ENCODE data around the gene HPS6.
A peak's percentile ranks its signal among the peaks of the same experiment; 100 is the strongest.

The HPS6 gene

DNA sequence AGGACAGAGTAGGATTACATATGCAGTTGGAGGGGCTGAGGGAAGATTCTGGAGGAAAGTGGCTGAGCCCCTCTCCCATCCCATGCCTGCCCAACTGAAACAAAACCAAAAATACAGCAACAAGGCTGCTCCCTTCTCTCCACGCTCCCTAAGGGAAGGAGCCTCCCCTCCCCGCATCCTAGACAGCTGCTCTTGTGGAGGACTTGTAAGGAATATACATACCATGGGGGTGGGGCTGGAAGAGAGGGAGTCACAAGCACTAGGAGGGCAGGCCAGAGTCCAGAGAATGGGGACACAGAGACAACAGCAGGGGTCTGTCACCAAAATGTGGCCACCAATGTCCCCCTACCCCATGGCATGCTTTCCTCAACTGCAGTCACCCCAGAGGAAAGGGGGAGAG is 41.8 kb downstream of the HPS6 start:
- no peaks in the 10 kb centered on the region for H3K27me3 ChIP-seq (replicated peaks; ENCODE audit: control insufficient read depth, insufficient read depth, low read length, poor library complexity, severe bottlenecking)
- no peaks in the 10 kb centered on the region for H3K9me3 ChIP-seq (ENCODE audit: control insufficient read depth, low read length)
- H3K27ac ChIP-seq (ENCODE audit: insufficient read depth, low read length, poor library complexity, severe bottlenecking): no peak overlapping the region
- DNase-seq: no peak
- peaks cover 6% of the 10 kb centered on the region for H3K4me1 ChIP-seq (ENCODE audit: control insufficient read depth, insufficient read depth, low read length, poor library complexity, severe bottlenecking)
- no peak overlapping the region for H3K4me3 ChIP-seq (ENCODE audit: insufficient read depth, low read depth, low read length, poor library complexity, severe bottlenecking)
- peaks cover 44% of the 10 kb centered on the region for H3K36me3 ChIP-seq (ENCODE audit: control insufficient read depth, insufficient read depth, low read length)

DNA sequence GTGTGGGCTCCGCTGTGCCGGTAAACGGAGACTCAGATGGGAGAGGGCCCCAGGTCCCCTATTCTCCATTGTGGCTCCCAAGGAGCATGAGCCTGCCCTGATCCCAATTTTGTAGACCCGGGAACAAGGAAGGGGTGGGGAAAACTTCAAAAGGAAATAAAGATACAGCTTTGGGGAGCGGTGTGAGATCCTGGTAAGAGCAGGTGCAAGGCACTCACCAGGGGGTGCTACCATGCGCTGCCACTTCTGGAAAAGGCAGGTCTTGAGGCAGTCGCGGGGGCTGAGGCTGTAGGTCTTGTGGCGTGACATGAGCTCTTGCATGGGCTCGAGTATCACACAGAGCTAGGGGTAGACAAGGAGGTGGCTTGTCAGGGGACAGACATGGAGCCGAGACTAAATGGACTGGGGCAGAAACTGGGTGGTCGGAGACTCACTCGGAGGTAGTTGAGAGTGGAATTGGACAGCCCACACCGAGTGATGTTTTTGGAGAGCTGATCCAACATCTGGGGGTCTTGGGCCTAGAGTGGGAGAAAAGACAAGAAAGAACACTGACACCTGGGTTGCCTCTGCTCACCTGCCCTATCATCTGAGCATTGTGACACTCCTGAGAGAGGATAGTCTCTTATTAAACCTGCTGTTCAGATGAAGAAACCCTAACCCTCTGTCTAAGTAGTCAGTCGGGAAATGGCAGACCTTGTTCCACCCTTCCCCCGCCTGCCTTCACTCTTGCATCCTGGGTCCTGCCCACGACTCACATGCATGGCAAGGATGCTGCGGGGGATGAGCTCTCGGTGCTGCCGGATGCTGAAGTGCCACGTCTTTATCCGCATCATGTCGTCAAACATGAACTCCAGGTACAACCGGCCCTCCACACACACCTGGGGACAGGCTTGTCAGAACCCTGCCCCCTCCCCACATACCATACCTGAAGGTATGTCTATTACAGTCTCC is 44.3 kb downstream of the HPS6 start:
- H3K4me1 ChIP-seq (ENCODE audit: control insufficient read depth, insufficient read depth, low read length, poor library complexity, severe bottlenecking): peaks cover 26% of the 10 kb centered on the region
- H3K4me3 ChIP-seq (ENCODE audit: insufficient read depth, low read depth, low read length, poor library complexity, severe bottlenecking): no peak overlapping the region
- no peak for DNase-seq
- no peak overlapping the region for H3K27ac ChIP-seq (ENCODE audit: insufficient read depth, low read length, poor library complexity, severe bottlenecking)
- no peaks in the 10 kb centered on the region for H3K9me3 ChIP-seq (ENCODE audit: control insufficient read depth, low read length)
- H3K36me3 ChIP-seq (ENCODE audit: control insufficient read depth, insufficient read depth, low read length): peaks cover 44% of the 10 kb centered on the region
- H3K27me3 ChIP-seq (replicated peaks; ENCODE audit: control insufficient read depth, insufficient read depth, low read length, poor library complexity, severe bottlenecking): no peaks in the 10 kb centered on the region

GRCh38 chr10:102111276-102111675 is 46.1 kb downstream of the HPS6 start:
- H3K27ac ChIP-seq (ENCODE audit: insufficient read depth, low read length, poor library complexity, severe bottlenecking): no peak overlapping the region
- DNase-seq: no peak
- H3K27me3 ChIP-seq (replicated peaks; ENCODE audit: control insufficient read depth, insufficient read depth, low read length, poor library complexity, severe bottlenecking): no peaks in the 10 kb centered on the region
- no peak overlapping the region for H3K4me3 ChIP-seq (ENCODE audit: insufficient read depth, low read depth, low read length, poor library complexity, severe bottlenecking)
- no peaks in the 10 kb centered on the region for H3K9me3 ChIP-seq (ENCODE audit: control insufficient read depth, low read length)
- H3K4me1 ChIP-seq (ENCODE audit: control insufficient read depth, insufficient read depth, low read length, poor library complexity, severe bottlenecking): peaks cover 25% of the 10 kb centered on the region
- peaks cover 44% of the 10 kb centered on the region for H3K36me3 ChIP-seq (ENCODE audit: control insufficient read depth, insufficient read depth, low read length)

DNA sequence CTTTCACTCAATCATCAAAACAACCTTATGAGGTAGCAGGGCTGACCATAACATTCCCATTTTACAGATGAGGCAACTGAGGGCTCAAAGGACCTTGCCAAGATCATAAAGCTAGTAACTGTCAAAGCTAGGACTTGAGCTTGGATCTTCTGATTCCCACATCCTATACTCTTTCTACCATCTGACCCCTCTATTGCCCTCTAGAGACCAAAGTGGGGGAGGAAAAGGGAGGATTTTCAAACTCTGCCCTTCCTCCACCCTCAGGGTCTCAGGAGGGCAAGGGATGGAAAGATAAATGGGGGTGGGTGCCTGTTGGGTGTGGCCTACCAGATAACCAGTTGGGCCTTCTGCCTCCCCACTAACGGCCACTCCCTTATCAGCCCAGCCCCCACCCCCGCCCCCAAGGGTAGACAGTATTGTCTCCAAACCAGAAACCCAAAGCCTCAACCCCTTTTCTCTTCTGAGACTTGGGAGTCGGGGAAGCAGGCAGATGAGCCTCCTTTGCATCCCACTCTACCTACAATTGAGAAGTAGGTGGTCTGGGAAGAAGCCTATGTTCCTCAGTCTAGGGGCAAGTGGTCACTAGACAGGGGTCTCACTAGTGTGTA is 47.2 kb downstream of the HPS6 start:
- Histone ChIP-seq H3K9me3 (ENCODE audit: control insufficient read depth, low read length) (no peaks in the 10 kb centered on the region), H3K4me3 (ENCODE audit: insufficient read depth, low read depth, low read length, poor library complexity, severe bottlenecking) (no peak overlapping the region), H3K27ac (ENCODE audit: insufficient read depth, low read length, poor library complexity, severe bottlenecking) (peak overlapping the region; percentile 11), H3K36me3 (ENCODE audit: control insufficient read depth, insufficient read depth, low read length) (peaks cover 38% of the 10 kb centered on the region), H3K27me3 (replicated peaks; ENCODE audit: control insufficient read depth, insufficient read depth, low read length, poor library complexity, severe bottlenecking) (no peaks in the 10 kb centered on the region), H3K4me1 (ENCODE audit: control insufficient read depth, insufficient read depth, low read length, poor library complexity, severe bottlenecking) (peaks cover 35% of the 10 kb centered on the region)
- DNase-seq: no peak

- H3K4me1 ChIP-seq (ENCODE audit: control insufficient read depth, insufficient read depth, low read length, poor library complexity, severe bottlenecking): peaks cover 46% of the 10 kb centered on the region
- peak overlapping the region; percentile 59 for H3K27ac ChIP-seq (ENCODE audit: insufficient read depth, low read length, poor library complexity, severe bottlenecking)
- H3K27me3 ChIP-seq (replicated peaks; ENCODE audit: control insufficient read depth, insufficient read depth, low read length, poor library complexity, severe bottlenecking): no peaks in the 10 kb centered on the region
- no peak for DNase-seq
- peaks cover 29% of the 10 kb centered on the region for H3K36me3 ChIP-seq (ENCODE audit: control insufficient read depth, insufficient read depth, low read length)
- no peaks in the 10 kb centered on the region for H3K9me3 ChIP-seq (ENCODE audit: control insufficient read depth, low read length)
- peak overlapping the region; percentile 58 for H3K4me3 ChIP-seq (ENCODE audit: insufficient read depth, low read depth, low read length, poor library complexity, severe bottlenecking)
These were observed 48.3 kb downstream of the HPS6 start for GRCh38 chr10:102113261-102113955.

DNA sequence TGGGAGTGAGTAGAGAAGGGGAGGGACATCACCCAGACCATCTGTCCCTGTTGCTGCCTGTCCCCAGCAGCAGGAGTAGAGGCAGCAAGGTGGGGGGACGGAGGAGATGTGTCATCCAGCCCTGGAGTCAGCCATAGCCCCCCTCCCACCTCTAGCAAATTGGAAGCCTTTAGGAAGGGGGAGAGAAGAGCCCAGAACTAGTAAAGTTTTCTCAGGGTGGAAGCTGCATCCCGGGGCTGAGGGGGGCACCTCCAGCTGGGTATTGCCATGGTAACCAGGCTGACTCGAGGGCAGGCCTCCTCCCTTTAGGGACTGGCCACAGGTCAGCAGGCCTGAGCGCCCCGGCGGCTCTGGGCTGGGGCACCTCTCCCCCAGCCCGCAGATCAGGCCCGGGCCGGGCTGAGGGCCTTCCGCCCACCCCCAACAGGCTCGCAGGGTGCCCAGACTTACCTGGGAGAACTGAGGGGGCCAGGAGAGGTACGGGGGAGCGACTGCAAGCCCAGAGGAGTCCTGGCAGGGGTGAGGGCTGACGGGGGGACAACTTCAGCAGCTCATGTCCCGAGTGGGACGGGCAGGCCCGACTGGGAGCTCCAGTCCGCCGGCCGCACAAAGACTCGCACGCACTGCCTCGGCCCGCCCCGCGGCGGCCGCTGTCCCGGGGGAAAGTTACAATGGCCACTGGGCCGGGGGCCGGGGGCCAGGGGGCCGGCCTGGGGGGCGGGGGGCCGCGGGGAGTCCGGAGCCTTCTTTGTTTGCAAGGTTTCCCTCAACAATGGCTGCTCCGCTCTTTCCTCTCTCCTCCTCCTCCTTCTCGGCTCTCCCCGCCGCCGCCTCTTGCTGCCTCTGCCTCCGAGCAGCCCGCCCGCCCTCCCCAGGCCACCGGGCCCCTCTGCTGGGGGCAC is 49.1 kb downstream of the HPS6 start:
- H3K27me3 ChIP-seq (replicated peaks; ENCODE audit: control insufficient read depth, insufficient read depth, low read length, poor library complexity, severe bottlenecking): no peaks in the 10 kb centered on the region
- peak overlapping the region; percentile 58 for H3K4me3 ChIP-seq (ENCODE audit: insufficient read depth, low read depth, low read length, poor library complexity, severe bottlenecking)
- DNase-seq: no peak
- peaks cover 21% of the 10 kb centered on the region for H3K36me3 ChIP-seq (ENCODE audit: control insufficient read depth, insufficient read depth, low read length)
- H3K27ac ChIP-seq (ENCODE audit: insufficient read depth, low read length, poor library complexity, severe bottlenecking): peak overlapping the region; percentile 74
- H3K4me1 ChIP-seq (ENCODE audit: control insufficient read depth, insufficient read depth, low read length, poor library complexity, severe bottlenecking): peaks cover 54% of the 10 kb centered on the region
- no peaks in the 10 kb centered on the region for H3K9me3 ChIP-seq (ENCODE audit: control insufficient read depth, low read length)

DNA sequence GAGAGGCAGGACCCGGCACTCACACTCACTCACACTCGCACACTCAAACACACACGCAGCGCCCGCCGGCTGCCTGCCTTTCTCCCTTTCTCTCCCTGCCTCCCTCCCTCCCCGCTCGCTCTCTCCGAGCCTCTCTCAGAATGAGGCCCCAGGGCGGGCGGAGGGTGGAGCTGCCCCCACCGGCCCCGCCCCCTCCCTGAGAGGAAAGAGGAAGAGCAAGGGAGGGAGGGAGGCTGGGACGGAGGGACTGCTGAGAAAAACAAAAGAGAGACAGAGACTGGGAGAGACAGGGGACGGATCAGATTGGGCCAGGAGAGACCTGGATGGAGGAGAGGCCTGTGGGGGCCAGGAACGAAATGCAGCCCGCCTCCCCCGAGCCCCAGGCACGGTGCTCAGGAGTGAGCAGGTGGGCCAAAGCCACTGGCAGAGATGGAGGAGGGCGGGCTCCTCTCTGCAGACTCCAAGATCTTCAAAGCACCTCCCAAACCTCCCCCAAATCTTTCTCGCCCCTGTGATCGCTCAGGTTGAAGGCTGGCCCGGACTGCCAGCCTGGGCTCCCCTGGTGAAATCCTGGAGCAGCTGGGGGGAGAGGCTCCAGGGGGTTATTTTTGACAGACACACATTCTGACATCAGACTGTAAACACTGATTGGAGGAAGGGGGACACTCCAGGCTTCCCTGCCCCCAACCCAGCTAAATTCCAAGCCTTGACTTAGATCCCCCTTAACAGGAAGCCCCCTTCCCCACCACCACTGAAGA is 49.9 kb downstream of the HPS6 start:
- Histone ChIP-seq H3K36me3 (ENCODE audit: control insufficient read depth, insufficient read depth, low read length) (peaks cover 13% of the 10 kb centered on the region), H3K4me1 (ENCODE audit: control insufficient read depth, insufficient read depth, low read length, poor library complexity, severe bottlenecking) (peaks cover 58% of the 10 kb centered on the region), H3K4me3 (ENCODE audit: insufficient read depth, low read depth, low read length, poor library complexity, severe bottlenecking) (peak overlapping the region; percentile 51), H3K27ac (ENCODE audit: insufficient read depth, low read length, poor library complexity, severe bottlenecking) (peak overlapping the region; percentile 74), H3K9me3 (ENCODE audit: control insufficient read depth, low read length) (no peaks in the 10 kb centered on the region), H3K27me3 (replicated peaks; ENCODE audit: control insufficient read depth, insufficient read depth, low read length, poor library complexity, severe bottlenecking) (no peaks in the 10 kb centered on the region)
- DNase-seq: peak; percentile 65 to 77 (median 76)

- Histone ChIP-seq H3K4me3 (ENCODE audit: insufficient read depth, low read depth, low read length, poor library complexity, severe bottlenecking) (peak overlapping the region; percentile 51), H3K9me3 (ENCODE audit: control insufficient read depth, low read length) (no peaks in the 10 kb centered on the region)
These were observed 50.6 kb downstream of the HPS6 start for GRCh38 chr10:102115775-102116174.

DNA sequence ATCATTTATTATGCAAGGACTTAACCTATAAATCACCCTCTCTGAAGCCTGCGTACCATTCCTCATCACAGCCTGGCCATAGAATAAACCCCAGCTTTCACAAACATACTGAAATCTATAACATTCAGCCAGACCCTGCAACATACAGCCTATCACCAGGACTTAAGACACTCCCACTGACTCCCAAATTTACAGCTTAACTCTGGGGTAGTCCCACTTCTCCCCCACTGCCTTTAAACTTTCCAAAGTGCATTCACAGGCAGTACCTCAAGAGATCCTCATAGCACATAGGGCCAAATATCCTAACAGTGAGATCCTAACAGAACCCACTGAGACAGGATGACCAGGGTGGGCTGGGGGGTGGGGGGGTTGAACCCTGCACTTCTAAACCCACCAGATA is 51.5 kb downstream of the HPS6 start:
- Histone ChIP-seq H3K9me3 (ENCODE audit: control insufficient read depth, low read length) (no peaks in the 10 kb centered on the region), H3K4me1 (ENCODE audit: control insufficient read depth, insufficient read depth, low read length, poor library complexity, severe bottlenecking) (peaks cover 66% of the 10 kb centered on the region), H3K4me3 (ENCODE audit: insufficient read depth, low read depth, low read length, poor library complexity, severe bottlenecking) (no peak overlapping the region), H3K27me3 (replicated peaks; ENCODE audit: control insufficient read depth, insufficient read depth, low read length, poor library complexity, severe bottlenecking) (no peaks in the 10 kb centered on the region), H3K36me3 (ENCODE audit: control insufficient read depth, insufficient read depth, low read length) (no peaks in the 10 kb centered on the region), H3K27ac (ENCODE audit: insufficient read depth, low read length, poor library complexity, severe bottlenecking) (peak overlapping the region; percentile 95)
- no peak for DNase-seq

More at GRCh38 chr10:102115775-102116174, 50.6 kb downstream of the HPS6 start:
- H3K27ac ChIP-seq (ENCODE audit: insufficient read depth, low read length, poor library complexity, severe bottlenecking): peak overlapping the region; percentile 74
- no peak for DNase-seq
- H3K4me1 ChIP-seq (ENCODE audit: control insufficient read depth, insufficient read depth, low read length, poor library complexity, severe bottlenecking): peaks cover 60% of the 10 kb centered on the region
- peaks cover 6% of the 10 kb centered on the region for H3K36me3 ChIP-seq (ENCODE audit: control insufficient read depth, insufficient read depth, low read length)
- H3K27me3 ChIP-seq (replicated peaks; ENCODE audit: control insufficient read depth, insufficient read depth, low read length, poor library complexity, severe bottlenecking): no peaks in the 10 kb centered on the region
